Neural progenitor cell (in vitro differentiated cells): ENCODE measurements around the gene PUM1.

Experiments
- CTCF ChIP-seq: fragments of 200-600 bp; sonication (generic); IDR thresholded peaks from 2 replicates; pipeline ENCODE4 v1.5.1; 2017; ENCODE audit warnings: antibody characterized with exemption, mild to moderate bottlenecking
- EZH2phosphoT487 ChIP-seq: fragments of 200-600 bp; sonication (generic); IDR thresholded peaks from 2 replicates; pipeline ENCODE4 v1.6.1; 2017; ENCODE audit warnings: antibody characterized with exemption

- no peak for TF ChIP-seq CTCF
- no peak for TF ChIP-seq EZH2phosphoT487
Observed at GRCh38 chr1:30975217-30975616, 90.3 kb downstream of the PUM1 start.
